Activated CD4-positive, alpha-beta T cell treated with anti-CD3 and anti-CD28 coated beads for 1 hour (primary cell): Measurements from ENCODE around the gene INAFM2.

ENCODE experiments used
- DNase-seq: peaks from one replicate; pipeline ENCODE4 v3.0.0-alpha.2; 2020

Gene INAFM2

DNA sequence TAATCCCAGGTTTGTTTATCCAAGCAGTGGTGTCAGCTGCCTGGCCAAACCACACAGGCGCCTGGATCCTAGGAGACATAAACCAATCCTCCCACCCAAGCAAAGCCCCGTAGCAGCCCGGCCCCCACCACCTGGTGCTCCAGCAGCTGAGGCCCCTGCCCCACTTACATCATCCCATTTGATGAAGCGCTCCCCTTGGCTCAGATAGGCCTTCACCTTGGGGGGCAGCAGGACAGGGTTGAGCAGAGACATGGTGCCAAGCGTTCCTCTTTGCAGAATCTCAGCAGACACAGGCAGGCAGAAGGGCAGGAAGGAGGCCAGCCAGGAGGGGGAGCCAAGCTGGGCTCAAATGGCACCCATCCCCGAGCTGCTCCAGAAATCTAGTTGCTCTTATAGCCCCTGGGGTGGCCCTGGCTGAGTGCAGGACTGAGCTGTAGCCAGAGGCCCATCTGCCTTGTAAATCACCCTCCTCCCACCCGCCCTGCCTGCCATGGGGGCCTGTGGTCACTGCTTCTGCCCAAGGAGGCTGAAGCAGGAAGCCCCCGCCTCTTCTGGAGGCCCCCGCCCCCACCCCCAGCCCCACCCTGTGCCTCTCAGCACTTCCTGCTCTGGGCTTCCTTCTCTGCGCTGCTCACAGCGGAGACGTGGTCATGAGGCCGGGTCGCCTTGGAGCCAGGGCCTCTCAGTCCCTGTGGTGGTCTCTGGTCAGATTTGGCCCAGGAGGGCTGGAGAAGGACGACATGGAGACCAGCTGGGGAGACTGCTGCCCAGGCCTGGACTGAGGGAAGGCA is 15.9 kb upstream of the INAFM2 start, which contains the start of gene PLCB2:
TSS of gene PLCB2 (minus strand) at position 515 of the 791 bp plus-strand sequence. CDS start at position 252, 263 bp downstream.
- DNase-seq, result peak; percentile 59

GRCh38 chr15:40309344-40309862 is 14.1 kb upstream of the INAFM2 start:
- DNase-seq, result no peak

GRCh38 chr15:40310001-40310959 is 13.2 kb upstream of the INAFM2 start:
- DNase-seq, result peak; percentile 32

GRCh38 chr15:40310993-40311392 is 12.5 kb upstream of the INAFM2 start:
- no peak for DNase-seq

DNA sequence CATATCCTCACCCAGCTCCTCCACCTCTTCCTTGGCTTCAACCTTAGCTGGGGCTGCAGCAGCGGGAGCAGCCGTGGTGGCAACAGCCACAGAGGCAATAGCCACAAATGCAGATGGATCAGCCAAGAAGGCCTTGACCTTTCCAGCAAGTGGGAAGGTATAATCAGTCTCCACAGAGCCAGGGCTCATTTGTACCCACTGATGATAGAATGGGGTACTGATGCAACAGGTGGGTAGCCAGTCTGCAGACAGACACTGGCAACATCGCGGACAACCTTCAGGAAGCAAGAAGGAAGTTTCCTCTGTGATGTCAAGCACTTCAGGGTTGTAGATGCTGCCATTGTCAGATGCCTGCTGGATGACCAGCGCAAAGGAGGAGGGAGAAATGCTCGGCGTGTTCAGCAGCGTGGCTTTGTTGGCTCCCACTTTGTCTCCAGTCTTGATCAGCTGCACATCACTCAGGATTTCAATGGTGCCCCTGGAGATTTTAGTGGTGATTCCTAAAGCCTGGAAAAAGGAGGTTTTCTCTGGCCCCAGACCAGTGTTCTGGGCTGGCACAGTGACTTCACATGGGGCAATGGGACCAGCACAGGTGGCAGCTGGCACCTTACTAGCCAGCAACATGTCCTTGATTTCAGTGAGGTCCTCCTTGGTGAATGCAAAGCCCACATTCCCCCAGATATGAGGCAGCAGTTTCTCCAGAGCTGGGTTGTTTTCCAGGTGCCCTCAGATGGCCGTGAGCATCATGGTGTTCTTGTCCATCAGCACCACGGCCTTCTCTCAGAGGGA is 10.9 kb upstream of the INAFM2 start:
- no peak for DNase-seq

DNA sequence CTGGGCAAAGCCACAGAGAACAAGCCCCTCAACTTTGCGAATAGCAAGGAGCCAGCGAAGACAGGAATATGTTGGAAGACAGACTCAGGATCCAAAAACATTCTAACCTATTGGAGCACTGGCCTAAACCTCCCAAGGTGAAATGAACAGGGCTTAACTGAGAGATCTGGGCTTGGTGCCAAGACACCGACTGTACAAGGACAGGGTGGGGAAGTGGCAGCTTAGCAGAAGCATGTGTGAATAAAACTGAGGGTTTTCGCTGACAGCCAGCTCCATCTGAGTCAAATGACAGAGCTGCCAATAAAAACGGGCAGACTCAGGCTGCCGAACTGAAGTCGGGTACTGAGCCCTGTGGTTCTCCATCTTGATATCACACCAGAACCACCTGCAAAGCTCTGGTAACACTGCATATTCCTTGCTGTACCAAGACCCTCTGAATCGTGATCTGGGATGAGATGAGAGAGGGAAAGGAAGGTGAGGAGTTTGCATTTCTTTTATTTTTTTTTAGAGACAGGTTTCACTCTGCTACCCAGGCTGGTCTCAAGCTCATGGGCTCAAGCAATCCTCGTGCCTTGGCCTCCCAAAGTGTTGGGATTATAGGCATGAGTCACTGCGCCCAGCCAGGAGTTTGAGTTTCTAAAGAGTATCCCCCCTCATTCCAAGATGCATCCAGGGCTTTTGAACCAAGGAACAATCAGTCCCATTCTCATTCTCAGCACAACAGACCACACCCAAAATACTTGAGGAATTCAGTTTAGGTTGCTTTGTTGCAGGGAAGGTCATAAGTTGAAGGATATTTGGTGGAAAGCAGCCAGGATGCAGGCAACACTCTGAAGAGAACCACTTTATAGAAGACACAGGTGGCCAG is 9.7 kb upstream of the INAFM2 start:
- DNase-seq, result no peak

- DNase-seq, result no peak
Observed at GRCh38 chr15:40314723-40315276, 8.7 kb upstream of the INAFM2 start.

GRCh38 chr15:40316931-40317330 is 6.6 kb upstream of the INAFM2 start:
- no peak for DNase-seq

DNA sequence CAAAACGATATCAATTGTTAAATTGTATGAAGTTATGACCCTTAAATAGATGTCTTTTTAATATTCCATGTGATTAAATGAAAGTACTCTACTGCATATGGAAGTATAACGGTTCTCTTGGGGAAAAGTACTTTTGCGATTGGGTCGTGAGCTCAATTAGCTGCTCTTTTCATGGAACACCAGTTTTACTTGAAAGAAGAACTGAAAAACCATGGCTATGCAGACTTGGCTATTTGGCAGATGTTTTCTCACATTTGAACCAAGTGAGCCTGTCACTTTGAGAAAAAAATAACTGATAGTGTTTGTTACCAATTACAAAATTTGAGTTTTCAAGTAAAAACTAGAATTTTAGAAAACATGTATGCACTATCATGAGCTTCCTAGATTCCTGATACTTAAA is 5.9 kb upstream of the INAFM2 start:
- no peak for DNase-seq

GRCh38 chr15:40320409-40320808 is 3.1 kb upstream of the INAFM2 start:
- DNase-seq, result no peak

- no peak for DNase-seq
Observed at GRCh38 chr15:40320931-40321371, 2.5 kb upstream of the INAFM2 start.

GRCh38 chr15:40322531-40323238 is 807 bp upstream of the INAFM2 start:
- DNase-seq, result no peak

DNA sequence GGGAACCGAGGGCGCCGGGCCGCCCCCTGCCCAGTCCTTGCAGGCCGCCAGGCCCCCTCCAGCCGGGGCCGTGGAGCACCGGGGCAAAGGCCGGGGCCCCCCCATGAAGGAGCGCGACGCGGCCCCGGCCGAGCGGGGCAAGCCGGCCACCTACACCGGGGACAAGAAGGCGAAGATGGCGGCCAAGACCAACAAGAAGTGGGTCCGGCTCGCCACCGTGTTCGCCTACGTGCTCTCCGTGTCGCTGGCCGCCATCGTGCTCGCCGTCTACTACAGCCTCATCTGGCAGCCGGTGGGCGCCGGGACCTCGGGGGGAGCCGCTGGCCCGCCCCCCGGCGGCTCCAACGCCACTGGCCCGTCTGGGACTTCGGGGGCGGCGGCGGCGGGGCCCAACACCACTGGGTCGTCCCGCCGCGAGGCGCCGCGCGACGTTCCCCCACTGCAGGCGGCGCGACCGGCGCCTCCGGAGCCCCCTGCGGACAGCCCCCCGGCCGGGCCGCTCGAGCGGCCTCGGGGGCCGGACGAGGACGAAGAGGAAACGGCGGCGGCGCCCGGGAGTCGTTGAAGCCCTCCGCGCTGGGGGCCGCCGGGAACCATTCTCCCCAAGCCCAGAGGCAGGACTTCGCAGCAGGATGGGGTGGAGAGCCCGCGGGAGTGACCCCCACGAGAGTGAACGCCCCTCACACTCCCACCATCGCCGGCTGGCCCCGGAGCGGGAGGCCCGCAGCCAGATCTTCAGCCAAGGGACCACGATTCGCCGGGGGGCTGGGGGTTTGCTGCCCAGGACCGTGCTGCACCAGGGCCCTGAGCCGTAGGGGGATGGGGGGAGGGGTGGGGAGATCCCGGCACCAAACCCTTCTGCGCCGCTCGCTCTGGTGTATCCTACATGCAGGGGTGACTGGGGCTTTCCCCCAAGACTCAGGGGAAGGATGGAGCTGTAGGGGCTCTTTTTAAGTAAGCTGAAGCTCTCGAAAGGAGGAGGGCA is 753 bp downstream of the INAFM2 start:
- no peak for DNase-seq

- no peak for DNase-seq
Observed at GRCh38 chr15:40325188-40325587, 1.7 kb downstream of the INAFM2 start.

DNA sequence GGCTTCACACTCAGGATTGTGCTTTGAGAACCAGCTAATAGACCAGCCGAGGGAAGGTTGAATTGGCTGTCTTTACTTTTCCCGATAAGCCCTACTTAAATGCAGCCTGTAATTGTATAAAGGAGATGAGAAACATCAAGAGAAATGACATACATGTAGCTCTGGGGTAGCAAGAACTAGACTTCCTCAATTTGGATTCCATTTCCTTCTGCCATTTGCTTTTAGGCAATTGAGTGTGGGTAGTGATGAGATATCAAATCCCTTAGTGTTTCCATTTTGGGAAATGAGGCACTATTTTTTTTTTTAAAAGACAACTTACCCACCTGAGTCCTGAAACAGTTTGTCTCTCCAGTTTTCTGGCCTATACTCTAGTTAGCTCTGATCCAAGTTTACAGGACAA is 2.2 kb downstream of the INAFM2 start:
- no peak for DNase-seq

DNA sequence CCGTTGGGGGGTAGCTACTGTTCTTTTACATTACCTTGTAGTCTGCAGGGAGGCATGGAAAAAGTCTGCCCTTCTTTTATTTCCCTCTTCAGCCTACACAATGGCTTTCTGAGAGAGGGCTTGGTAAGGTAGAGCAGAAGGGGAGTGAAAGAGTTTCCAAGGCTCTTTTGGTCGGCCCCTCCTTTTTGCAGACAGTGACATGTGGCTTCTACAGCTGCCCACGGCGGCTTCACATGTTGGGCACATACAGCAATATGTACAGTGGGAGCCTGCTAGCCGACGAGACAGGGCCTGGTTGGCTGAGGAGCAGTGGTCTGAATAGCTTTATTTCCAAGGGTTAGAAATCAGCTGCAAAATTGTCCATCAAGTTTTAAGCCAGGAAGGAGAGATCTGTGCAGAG is 4.0 kb downstream of the INAFM2 start:
- DNase-seq, result no peak

DNA sequence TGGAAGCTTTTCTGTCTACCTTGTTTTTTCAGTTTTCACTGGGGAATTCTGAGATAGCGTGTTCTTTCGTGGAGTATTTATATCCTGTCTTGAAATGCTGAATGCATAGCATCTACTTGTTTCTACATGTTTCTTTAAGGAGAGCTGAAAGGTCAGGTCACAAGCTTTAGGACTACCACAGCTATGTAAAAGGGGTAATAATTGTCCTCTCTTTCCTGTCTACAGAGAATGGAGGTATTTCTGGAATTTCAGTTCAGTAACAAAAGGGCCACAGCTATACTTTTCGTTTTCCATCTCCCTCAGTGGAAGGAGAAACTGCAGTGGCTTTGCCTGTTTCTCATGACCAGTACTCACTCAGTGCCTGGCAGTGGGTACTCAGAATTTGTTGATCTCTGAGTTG is 4.7 kb downstream of the INAFM2 start:
- DNase-seq, result no peak

GRCh38 chr15:40328751-40329150 is 5.3 kb downstream of the INAFM2 start:
- DNase-seq, result no peak

DNA sequence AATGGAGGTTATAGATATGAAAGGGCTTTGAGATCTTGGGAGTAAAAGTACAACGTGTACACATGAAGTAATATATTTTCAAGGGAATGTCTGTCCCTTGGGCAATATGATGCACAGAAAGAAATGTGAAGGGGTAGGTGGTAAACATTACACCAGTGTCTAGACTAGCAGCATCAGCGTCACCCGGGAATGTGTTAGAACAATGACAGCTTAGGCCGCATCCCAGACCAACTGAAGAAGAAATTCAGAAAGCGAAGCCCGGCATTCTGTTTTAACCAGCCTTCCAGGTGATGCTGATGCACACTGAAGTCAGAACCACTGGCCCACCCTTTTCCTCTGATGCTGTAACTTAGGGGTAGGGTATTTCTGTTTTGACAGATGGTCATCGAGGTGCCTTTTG is 6.3 kb downstream of the INAFM2 start:
- no peak for DNase-seq
